T-helper 1 cell treated with Interleukin-12 subunit alpha and Interleukin-12 subunit beta and Interleukin-4 antibody, amounts not matched to agents 30 ng/mL and 1 ng/mL, for 36 hours (primary cell): Measurements from ENCODE around the gene CLNK. TPM values are rescaled to one million over a fixed set of nuclear protein-coding genes. Genes with fewer than 3 reads are reported as not detected.

Experiments used
- intact Hi-C: fragments of 100-400 bp; cut with micrococcal nuclease; formaldehyde crosslinking; loops from one replicate; pipeline ENCODE4 v1.15.1; 2024
- total RNA-seq: library from RNA; stranded (reverse); gene quantifications from 2 replicates; pipeline ENCODE4 v1.2.3, GENCODE V29; 2022

The CLNK gene
- total RNA-seq: not detected in 2 replicates

- intact Hi-C loops: no loop called here
Observed at GRCh38 chr4:10684631-10685030, at the start of gene CLNK. CLNK (minus strand) TSS chr4:10684768; CDS start chr4:10667869, 16,899 bp downstream.

- intact Hi-C loops: loop anchor here (2.0 to 5.0 kb wide), 5 partner anchors 119 to 737 kb away; partner anchors contain the start of gene WDR1
Observed at GRCh38 chr4:10733481-10734062, 49.0 kb upstream of the CLNK start.

GRCh38 chr4:10732914-10733415, 48.4 kb upstream of the CLNK start:
- intact Hi-C loops: loop anchor here (1.0 to 5.0 kb wide), 7 partner anchors 10 to 738 kb away; partner anchors contain the start of gene WDR1

- intact Hi-C loops: loop anchor here (1.0 to 5.0 kb wide), 7 partner anchors 9 to 738 kb away; partner anchors contain the start of gene WDR1
Observed at GRCh38 chr4:10732235-10732913, 47.8 kb upstream of the CLNK start.

GRCh38 chr4:10731690-10732089, 47.1 kb upstream of the CLNK start:
- intact Hi-C loops: loop anchor here (1.0 to 5.0 kb wide), 8 partner anchors 8 to 739 kb away; partner anchors contain the start of gene WDR1

- intact Hi-C loops: loop anchor here (2.0 to 5.0 kb wide), 5 partner anchors 121 to 729 kb away; partner anchors contain the start of gene WDR1
Observed at GRCh38 chr4:10731162-10731561, 46.6 kb upstream of the CLNK start.

GRCh38 chr4:10730590-10730989, 46.0 kb upstream of the CLNK start:
- intact Hi-C loops: loop anchor here (1.0 to 5.0 kb wide), 6 partner anchors 74 to 728 kb away; partner anchors contain the start of gene WDR1

GRCh38 chr4:10730019-10730418, 45.5 kb upstream of the CLNK start:
- intact Hi-C loops: loop anchor here (1.0 to 5.0 kb wide), 6 partner anchors 74 to 728 kb away; partner anchors contain the start of gene WDR1

GRCh38 chr4:10729366-10729765, 44.8 kb upstream of the CLNK start:
- intact Hi-C loops: no loop called here

GRCh38 chr4:10728016-10728415, 43.4 kb upstream of the CLNK start:
- intact Hi-C loops: no loop called here

GRCh38 chr4:10727140-10727880, 42.7 kb upstream of the CLNK start:
- intact Hi-C loops: no loop called here

GRCh38 chr4:10722957-10723356, 38.4 kb upstream of the CLNK start:
- intact Hi-C loops: loop anchor here (1.0 kb wide), 3 partner anchors 9 to 266 kb away; partner anchors contain the start of gene ZNF518B

- intact Hi-C loops: no loop called here
Observed at GRCh38 chr4:10721616-10722015, 37.0 kb upstream of the CLNK start.

- intact Hi-C loops: loop anchor here (1.0 kb wide), 1 partner anchor 134 kb away; no protein-coding TSS in a partner anchor
Observed at GRCh38 chr4:10716163-10716562, 31.6 kb upstream of the CLNK start.

- intact Hi-C loops: loop anchor here (1.0 kb wide), 1 partner anchor 133 kb away; no protein-coding TSS in a partner anchor
Observed at GRCh38 chr4:10715696-10716095, 31.1 kb upstream of the CLNK start.

GRCh38 chr4:10715135-10715534, 30.6 kb upstream of the CLNK start:
- intact Hi-C loops: no loop called here

- intact Hi-C loops: no loop called here
Observed at GRCh38 chr4:10713591-10713990, 29.0 kb upstream of the CLNK start.

- intact Hi-C loops: no loop called here
Observed at GRCh38 chr4:10706236-10706635, 21.7 kb upstream of the CLNK start.

GRCh38 chr4:10704430-10704810, 19.9 kb upstream of the CLNK start:
- intact Hi-C loops: no loop called here

GRCh38 chr4:10703766-10704429, 19.3 kb upstream of the CLNK start:
- intact Hi-C loops: no loop called here

GRCh38 chr4:10703156-10703555, 18.6 kb upstream of the CLNK start:
- intact Hi-C loops: no loop called here
